Transverse colon (tissue), 4 donors: ENCODE results near the gene PLA2G4F. TPM values are rescaled to one million over a fixed set of nuclear protein-coding genes. Genes with fewer than 3 reads are reported as not detected.

Experiments used
- DNase-seq: peaks from one replicate; pipeline ENCODE4 v3.0.0-alpha.2; 2019
- H3K27ac ChIP-seq, 4 donors: fragments of 200-600 bp; sonication (generic); 2 replicates each; pipeline ENCODE4 v1.5.1; 2016 to 2018; ENCODE audit warnings: inconsistent platforms in 4 of 4
- H3K27me3 ChIP-seq: fragments of 200-600 bp; sonication (generic); 2 replicates; pipeline ENCODE4 v1.5.1; 2017; ENCODE audit warnings: inconsistent platforms
- H3K36me3 ChIP-seq, 4 donors: fragments of 200-600 bp; sonication (generic); 2 replicates each; pipeline ENCODE4 v1.5.1; 2017 to 2019; ENCODE audit warnings: inconsistent platforms in 4 of 4
- H3K4me1 ChIP-seq, 4 donors: fragments of 200-600 bp; sonication (generic); 2 replicates each; pipeline ENCODE4 v1.5.1; 2017 to 2020; ENCODE audit warnings: inconsistent platforms in 4 of 4
- H3K4me3 ChIP-seq, 4 donors: fragments of 200-600 bp; sonication (generic); 1 replicate in 1 of 4; 2 replicates in 3 of 4; pipeline versions ENCODE4 v1.5.1 to v1.6.1; 2017 to 2019; ENCODE audit warnings: inconsistent platforms in 4 of 4
- H3K9me3 ChIP-seq, 2 donors: fragments of 200-600 bp; sonication (generic); 2 replicates each; pipeline ENCODE4 v1.5.1; 2017 to 2019; ENCODE audit warnings: inconsistent platforms in 2 of 2
- CTCF ChIP-seq, 5 experiments: fragments of 200-600 bp in 3 of 5; fragments of 450-650 bp in 2 of 5; sonication (generic) in 3 of 5; IDR thresholded peaks; 1 replicate in 2 of 5; 2 replicates in 3 of 5; pipeline ENCODE4 v1.5.1; 2016 to 2017; ENCODE audit warnings: antibody characterized with exemption in 5 of 5, inconsistent platforms in 3 of 5, mild to moderate bottlenecking in 2 of 5, moderate library complexity in 1 of 5
- EP300 ChIP-seq: sonication (generic); formaldehyde crosslinking; IDR thresholded peaks from one replicate; pipeline ENCODE4 v1.6.1; 2017; ENCODE audit warnings: antibody characterized with exemption, low read depth
- POLR2A ChIP-seq: fragments of 450-650 bp; IDR thresholded peaks from one replicate; pipeline ENCODE4 v1.6.1; 2016; ENCODE audit warnings: antibody characterized with exemption, mild to moderate bottlenecking, moderate library complexity
- POLR2AphosphoS5 ChIP-seq, 3 donors: sonication (generic); formaldehyde crosslinking; IDR thresholded peaks; one replicate each; pipeline ENCODE4 v1.6.1; 2016; ENCODE audit warnings: antibody characterized with exemption in 3 of 3
- WGBS, 2 donors: methylation state at CpG; one replicate each; pipeline ENCODE4 v1.1.5; 2018; ENCODE audit warnings: low coverage in 1 of 2; 5-methylcytosine and 5-hydroxymethylcytosine counted together
- in situ Hi-C, 4 donors: fragments of 200-750 bp; cut with MboI; loops; one replicate each; pipeline versions ENCODE4 v1.15.0 to v1.15.1; 2017; ENCODE audit warnings: low sequenced_read_pairs in 3 of 4, low pct_ligation_motif_present in 1 of 4, low pct_unique_long_range_greater_than_20kb in 1 of 4
- intact Hi-C: fragments of 100-400 bp; cut with DNase I; formaldehyde crosslinking; loops from one replicate; pipeline ENCODE4 v1.15.1; 2023; ENCODE audit warnings: low total_unique reads
- total RNA-seq, 4 donors: library from RNA; depleted of rRNA; stranded (reverse); fragments of >200 nt; gene quantifications; one replicate each; pipeline ENCODE4 v1.1.0, GENCODE V29; 2016

The PLA2G4F gene
- total RNA-seq, 4 donors from 2014 or later: 25.1 to 135 (median 78.0) TPM

- TF ChIP-seq CTCF (IDR thresholded peaks at IDR 0.05): no peak
- no peak for TF ChIP-seq POLR2A
- Histone ChIP-seq H3K4me3 (no peak overlapping the region), H3K36me3 (no peaks in the 10 kb centered on the region), H3K4me1 (peaks cover 3 to 28% (median 5%) of the 10 kb centered on the region in 4 donors), H3K27me3 (no peaks in the 10 kb centered on the region), H3K9me3 (no peaks in the 10 kb centered on the region), H3K27ac (peak overlapping the region in 3 of 4 donors; percentile 59 to 70 (median 65))
- 60 to 88% methylated on average over 1 to 11 of the region's 11 CpGs for WGBS, 2 donors
- intact Hi-C loops: no loop called here
- DNase-seq: no peak
- in situ Hi-C loops: no loop called here
Measured at GRCh38 chr15:42152921-42153698, 3.3 kb downstream of the PLA2G4F start.

GRCh38 chr15:42152196-42152920 lies 4.1 kb downstream of the PLA2G4F start:
- WGBS, 2 donors: 74 to 96% methylated on average over 5 to 14 of the region's 14 CpGs
- Histone ChIP-seq H3K4me3 (no peak overlapping the region), H3K27me3 (no peaks in the 10 kb centered on the region), H3K36me3 (no peaks in the 10 kb centered on the region), H3K27ac (peak overlapping the region in 3 of 4 donors; percentile 59 to 70 (median 65)), H3K4me1 (peaks cover 3 to 28% (median 5%) of the 10 kb centered on the region in 4 donors), H3K9me3 (no peaks in the 10 kb centered on the region)
- in situ Hi-C loops (no loop called here), intact Hi-C loops (no loop called here)
- TF ChIP-seq CTCF (IDR thresholded peaks at IDR 0.05) (no peak), EP300 (peak; percentile 43), POLR2AphosphoS5 (IDR thresholded peaks at IDR 0.05) (peak in 2 of 3 donors; percentile 35 to 76), POLR2A (no peak)
- DNase-seq: peak; percentile 73

- H3K27me3 ChIP-seq: no peaks in the 10 kb centered on the region
- intact Hi-C loops (no loop called here), in situ Hi-C loops (no loop called here)
- H3K36me3 ChIP-seq: no peaks in the 10 kb centered on the region
- H3K9me3 ChIP-seq: no peaks in the 10 kb centered on the region
- peak overlapping the region in 2 of 4 donors; percentile 21 to 70 for H3K27ac ChIP-seq
- no peak for TF ChIP-seq POLR2AphosphoS5 (IDR thresholded peaks at IDR 0.05)
- no peak for TF ChIP-seq EP300
- no peak for TF ChIP-seq CTCF (IDR thresholded peaks at IDR 0.05)
- no peak for TF ChIP-seq POLR2A
- no peak for DNase-seq
- WGBS, 2 donors: 46 to 75% methylated on average over 2 to 4 of the region's 4 CpGs
- peaks cover 1 to 26% (median 5%) of the 10 kb centered on the region in 4 donors for H3K4me1 ChIP-seq
- H3K4me3 ChIP-seq: no peak overlapping the region
Measured at GRCh38 chr15:42151736-42152135, 4.7 kb downstream of the PLA2G4F start.

GRCh38 chr15:42151141-42151561 lies 5.3 kb downstream of the PLA2G4F start:
- H3K4me1 ChIP-seq: peaks cover 0 to 24% (median 5%) of the 10 kb centered on the region in 4 donors
- WGBS, 2 donors: 83 to 86% methylated on average over 8 to 10 of the region's 10 CpGs
- no peak overlapping the region for H3K4me3 ChIP-seq
- no peaks in the 10 kb centered on the region for H3K27me3 ChIP-seq
- no peaks in the 10 kb centered on the region for H3K9me3 ChIP-seq
- peak overlapping the region in 1 of 4 donors; percentile 70 for H3K27ac ChIP-seq
- intact Hi-C loops: no loop called here
- in situ Hi-C loops: no loop called here
- no peak for DNase-seq
- no peak for TF ChIP-seq CTCF (IDR thresholded peaks at IDR 0.05)
- TF ChIP-seq POLR2AphosphoS5 (IDR thresholded peaks at IDR 0.05): no peak
- TF ChIP-seq POLR2A: no peak
- no peak for TF ChIP-seq EP300
- H3K36me3 ChIP-seq: no peaks in the 10 kb centered on the region
